ENCODE data around the gene TMEM165. TPM values are rescaled to one million over a fixed set of nuclear protein-coding genes. Genes with fewer than 3 reads are reported as not detected.

TMEM165 gene
- polyA plus RNA-seq, 4 donors, result 73.8 to 114 (median 85.7) TPM

DNA sequence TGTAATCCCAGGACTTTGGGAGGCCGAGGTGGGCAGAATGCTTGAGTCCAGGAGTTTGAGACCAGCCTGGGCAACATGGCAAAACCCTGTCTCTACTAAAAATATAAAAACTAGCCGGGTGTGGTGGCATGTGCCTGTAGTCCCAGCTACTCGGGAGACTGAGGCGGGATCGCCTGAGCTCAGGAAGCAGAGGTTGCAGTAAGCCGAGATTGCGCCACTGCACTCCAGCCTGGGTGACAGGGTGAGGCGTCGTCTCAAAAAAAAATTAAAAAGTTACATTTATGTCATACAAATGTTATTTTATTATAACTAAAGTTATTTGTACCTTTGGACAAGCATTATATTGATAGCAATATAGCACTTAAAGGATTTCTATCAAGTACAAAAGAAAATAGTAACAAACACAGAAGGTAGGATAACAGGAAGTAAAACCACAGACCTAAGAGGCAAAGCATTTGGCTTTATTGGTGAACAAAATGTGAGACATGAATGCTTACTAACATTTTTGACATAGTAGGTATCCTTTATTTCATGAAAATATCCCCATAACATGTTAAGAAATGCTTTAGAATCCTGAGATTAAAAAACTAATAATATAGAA is 51.5 kb downstream of the TMEM165 start:
- DNase-seq (ENCODE audit: low read depth in 4 of 4, low spot score in 2 of 4), result no peak

DNA sequence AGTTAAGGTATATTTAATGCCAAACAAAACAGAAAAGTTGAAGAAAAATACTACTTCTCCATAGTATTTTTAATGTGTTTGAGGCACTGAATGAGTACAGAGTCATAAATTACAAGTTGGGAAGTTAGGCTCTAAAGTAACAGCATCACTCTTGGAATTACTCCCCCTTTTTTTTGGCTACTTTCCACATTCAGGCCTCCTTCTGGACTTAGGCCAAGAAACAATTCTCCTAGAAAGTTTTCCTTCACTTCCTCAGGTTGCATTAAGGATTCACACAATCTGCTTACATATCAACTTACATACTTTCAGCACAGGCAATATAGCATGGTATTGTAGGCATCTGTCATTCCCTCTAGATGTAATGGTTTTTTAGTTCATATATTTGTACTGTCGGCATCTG is 52.1 kb downstream of the TMEM165 start:
- DNase-seq (ENCODE audit: low read depth in 4 of 4, low spot score in 2 of 4), result peak in 3 of 4 donors; percentile 6 to 40 (median 18)

DNA sequence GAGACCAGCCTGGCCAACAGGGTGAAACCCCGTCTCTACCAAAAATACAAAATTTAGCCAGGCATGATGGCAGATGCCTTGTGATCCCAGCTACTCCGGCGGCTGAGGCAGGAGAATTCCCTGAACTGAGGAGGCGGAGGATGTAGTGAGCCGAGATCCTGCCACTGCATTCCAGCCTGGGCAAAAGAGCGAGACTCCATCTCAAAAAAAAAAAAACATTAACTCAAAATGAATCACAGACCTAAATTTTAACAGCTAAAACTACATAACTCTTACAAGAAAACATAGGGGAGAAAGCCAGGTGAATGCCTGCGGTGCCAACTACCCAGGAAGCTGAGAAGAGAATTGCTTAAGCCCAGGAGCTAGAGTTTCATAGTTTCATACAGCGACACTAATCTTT is 54.8 kb downstream of the TMEM165 start:
- no peak for DNase-seq (ENCODE audit: low read depth in 4 of 4, low spot score in 2 of 4)

DNA sequence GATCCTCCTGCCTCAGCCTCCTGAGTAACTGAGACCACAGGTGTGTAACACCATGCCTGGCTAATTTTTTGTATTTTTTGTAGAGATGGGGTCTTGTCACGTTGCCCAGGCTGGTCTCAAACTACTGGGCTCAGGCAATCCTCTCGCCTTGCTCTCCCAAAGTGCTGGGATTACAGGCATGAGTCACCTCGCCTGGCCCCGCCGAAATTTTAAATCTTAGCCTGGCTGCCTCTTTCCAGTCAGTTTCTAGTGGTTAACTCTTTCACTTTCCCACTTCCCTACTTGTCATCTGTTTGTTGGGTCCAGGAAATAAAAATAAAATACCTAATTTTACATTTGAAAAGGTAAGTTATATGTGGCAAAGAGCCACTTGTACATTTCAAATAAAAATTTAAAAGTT is 62.4 kb downstream of the TMEM165 start:
- DNase-seq (ENCODE audit: low read depth in 4 of 4, low spot score in 2 of 4), result no peak

DNA sequence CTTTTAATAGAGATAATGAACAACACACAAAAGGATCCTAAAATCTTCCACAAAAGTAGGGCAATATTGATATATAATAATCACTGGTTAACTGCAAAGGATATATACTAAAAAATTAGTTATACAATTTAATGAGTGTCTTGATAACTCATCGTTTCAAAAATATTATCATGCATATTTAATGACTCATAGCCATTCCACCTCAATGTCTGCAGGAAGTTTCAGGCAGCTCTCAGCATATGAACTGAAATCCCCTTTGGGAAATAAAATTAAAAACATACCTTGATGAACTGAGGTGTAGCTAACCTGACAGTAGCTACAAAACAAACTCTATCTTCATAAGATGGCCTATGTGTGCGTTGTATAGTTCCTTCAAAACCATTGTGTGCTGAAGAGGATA is 62.9 kb downstream of the TMEM165 start:
- DNase-seq (ENCODE audit: low read depth in 4 of 4, low spot score in 2 of 4), result no peak

DNA sequence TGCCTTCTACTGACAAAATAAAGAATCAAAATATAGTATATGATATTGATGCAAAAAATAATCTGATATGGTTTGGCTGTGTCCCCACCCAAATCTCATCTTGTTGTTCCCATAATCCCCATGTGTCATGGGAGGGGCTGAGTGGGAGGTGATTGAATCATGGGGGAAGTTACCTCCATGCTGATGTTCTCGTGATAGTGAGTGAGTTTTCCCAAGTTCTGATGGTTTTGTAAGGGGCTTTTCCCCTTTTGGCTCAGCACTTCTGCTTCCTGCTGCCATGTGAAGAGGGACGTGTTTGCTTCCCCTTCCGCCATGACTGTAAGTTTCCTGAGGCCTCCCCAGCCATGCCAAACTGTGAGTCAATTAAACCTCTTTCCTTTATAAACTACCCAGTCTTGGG is 70.2 kb downstream of the TMEM165 start:
- DNase-seq (ENCODE audit: low read depth in 4 of 4, low spot score in 2 of 4), result no peak

DNA sequence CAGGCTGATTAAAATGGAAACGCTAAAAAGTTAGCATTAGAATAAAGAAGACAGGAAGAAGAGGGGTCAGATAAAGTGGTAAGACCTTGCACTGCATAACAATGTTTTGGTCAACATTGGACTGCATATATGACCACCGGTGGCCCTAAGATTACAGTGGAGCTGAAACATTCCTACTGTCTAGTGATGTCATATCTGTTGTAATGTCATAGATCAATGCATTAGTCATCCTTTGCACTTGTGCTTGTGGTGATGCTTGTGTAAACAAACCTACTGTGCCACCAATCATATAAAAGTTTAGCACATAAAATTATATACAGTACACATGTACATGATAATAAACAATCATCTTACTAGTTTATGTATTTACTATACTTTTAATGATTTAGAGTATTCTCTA is 73.0 kb downstream of the TMEM165 start:
- DNase-seq (ENCODE audit: low read depth in 4 of 4, low spot score in 2 of 4), result no peak

DNA sequence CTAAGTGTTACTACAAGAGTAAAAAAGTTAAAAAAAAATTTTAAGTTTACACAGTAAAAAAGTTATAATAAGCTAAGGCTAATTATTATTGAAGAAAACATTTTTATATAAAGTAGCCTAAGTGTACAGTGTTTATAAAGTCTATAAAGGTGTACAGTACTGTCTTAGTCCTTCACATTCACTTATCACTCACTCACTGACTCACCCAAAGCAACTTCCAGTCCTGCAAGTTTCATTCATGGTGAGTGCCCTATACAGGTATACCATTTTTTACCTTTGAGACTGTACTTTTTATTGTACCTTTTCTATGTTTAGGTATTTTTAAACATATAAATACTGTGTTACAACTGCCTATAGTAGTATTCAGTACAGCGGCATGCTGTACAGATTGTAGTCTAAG is 74.2 kb downstream of the TMEM165 start:
- no peak for DNase-seq (ENCODE audit: low read depth in 4 of 4, low spot score in 2 of 4)

Other genes with a start within 250 kb of the TMEM165 start
- 10 to 100 TPM; 17.0 to 22.6 (median 19.4) TPM for gene SRD5A3, start 49.7 kb upstream of the TMEM165 start, polyA plus RNA-seq (ENCODE audit: insufficient read length in 4 of 4)
- 10 to 100 TPM; 17.0 to 24.9 (median 20.7) TPM for gene CLOCK, start 151.0 kb downstream of the TMEM165 start, polyA plus RNA-seq (ENCODE audit: insufficient read length in 4 of 4)
- under 1 TPM in 2 of 4 donors, not detected in 2; 0.17 to 0.19 TPM for gene PDCL2, start 196.3 kb downstream of the TMEM165 start, polyA plus RNA-seq (ENCODE audit: insufficient read length in 4 of 4)
- 10 to 100 TPM in 2 of 4 donors, 1 to 10 TPM in 2; 9.6 to 15.9 (median 10.6) TPM for gene NMU, start 240.3 kb downstream of the TMEM165 start, polyA plus RNA-seq (ENCODE audit: insufficient read length in 4 of 4)